MM.1S (cell line): Measurements from ENCODE around the gene COX6A1.

Experiments
- CTCF ChIP-seq: fragments of 300-600 bp; sonication (generic); IDR thresholded peaks from 2 replicates; pipeline ENCODE4 v1.5.1; 2016; ENCODE audit warnings: antibody characterized with exemption, low read length, mixed read lengths
- EZH2 ChIP-seq: fragments of 300-600 bp; sonication (generic); optimal IDR thresholded peaks from 2 replicates; pipeline ENCODE3; 2017; ENCODE audit warnings: low read depth, mild to moderate bottlenecking, antibody characterized with exemption, low read length, mixed read lengths

GRCh38 chr12:120445911-120446843 is 8.3 kb downstream of the COX6A1 start, which contains the start of the genes GATC and TRIAP1:
- TF ChIP-seq CTCF (no peak), EZH2 (no peak)
